ENCODE results near the gene IL13RA2. TPM values are rescaled to one million over a fixed set of nuclear protein-coding genes. Genes with fewer than 3 reads are reported as not detected.
A peak's percentile ranks its signal among the peaks of the same experiment; 100 is the strongest.

The IL13RA2 gene
- total RNA-seq, 2 donors from 2014 or later: 0.78 TPM; not detected in 1

DNA sequence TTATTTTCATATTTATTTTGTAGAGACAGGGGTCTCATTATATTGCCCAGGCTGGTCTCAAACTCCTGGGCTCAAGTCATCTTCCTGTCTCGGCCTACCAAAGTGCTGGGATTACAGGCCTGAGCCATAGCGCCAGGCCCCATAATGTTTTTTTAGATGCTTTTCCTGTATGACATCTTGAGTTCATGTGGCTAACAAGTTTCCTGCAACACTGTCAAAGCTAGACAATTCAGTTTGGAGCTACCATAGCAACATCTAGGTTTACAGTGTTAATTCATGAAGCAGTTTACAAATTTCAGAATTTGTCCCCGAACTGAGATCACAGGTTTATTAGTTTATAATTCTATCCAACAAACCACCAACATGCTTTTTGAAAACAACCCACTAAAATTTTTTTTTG, 6.4 kb upstream of the IL13RA2 start:
- TF ChIP-seq, protein P1, sequence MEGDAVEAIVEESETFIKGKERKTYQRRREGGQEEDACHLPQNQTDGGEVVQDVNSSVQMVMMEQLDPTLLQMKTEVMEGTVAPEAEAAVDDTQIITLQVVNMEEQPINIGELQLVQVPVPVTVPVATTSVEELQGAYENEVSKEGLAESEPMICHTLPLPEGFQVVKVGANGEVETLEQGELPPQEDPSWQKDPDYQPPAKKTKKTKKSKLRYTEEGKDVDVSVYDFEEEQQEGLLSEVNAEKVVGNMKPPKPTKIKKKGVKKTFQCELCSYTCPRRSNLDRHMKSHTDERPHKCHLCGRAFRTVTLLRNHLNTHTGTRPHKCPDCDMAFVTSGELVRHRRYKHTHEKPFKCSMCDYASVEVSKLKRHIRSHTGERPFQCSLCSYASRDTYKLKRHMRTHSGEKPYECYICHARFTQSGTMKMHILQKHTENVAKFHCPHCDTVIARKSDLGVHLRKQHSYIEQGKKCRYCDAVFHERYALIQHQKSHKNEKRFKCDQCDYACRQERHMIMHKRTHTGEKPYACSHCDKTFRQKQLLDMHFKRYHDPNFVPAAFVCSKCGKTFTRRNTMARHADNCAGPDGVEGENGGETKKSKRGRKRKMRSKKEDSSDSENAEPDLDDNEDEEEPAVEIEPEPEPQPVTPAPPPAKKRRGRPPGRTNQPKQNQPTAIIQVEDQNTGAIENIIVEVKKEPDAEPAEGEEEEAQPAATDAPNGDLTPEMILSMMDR (IDR thresholded peaks at IDR 0.05): no peak
- TF ChIP-seq POLR2A (IDR thresholded peaks at IDR 0.05): no peak
- no peaks in the 10 kb centered on the region for H3K4me1 ChIP-seq
- ATAC-seq: no peak
- DNase-seq: no peak
- 80 to 92% methylated on average over 3 of the region's 3 CpGs for WGBS, 2 donors
- intact Hi-C loops (cut with DNase I): no loop called here
- no peaks in the 10 kb centered on the region for H3K27me3 ChIP-seq
- no peak overlapping the region for H3K4me3 ChIP-seq
- H3K36me3 ChIP-seq (replicated peaks in 1 of 2; ENCODE audit: insufficient read depth in 1 of 2, low read depth in 2 of 2): no peaks in the 10 kb centered on the region
- H3K9me3 ChIP-seq: no peaks in the 10 kb centered on the region
- no peak overlapping the region for H3K27ac ChIP-seq

GRCh38 chrX:115023139-115023538, 5.7 kb upstream of the IL13RA2 start:
- Histone ChIP-seq H3K4me1 (no peaks in the 10 kb centered on the region), H3K36me3 (replicated peaks in 1 of 2; ENCODE audit: insufficient read depth in 1 of 2, low read depth in 2 of 2) (no peaks in the 10 kb centered on the region), H3K4me3 (no peak overlapping the region), H3K27me3 (no peaks in the 10 kb centered on the region), H3K9me3 (no peaks in the 10 kb centered on the region), H3K27ac (no peak overlapping the region)
- ATAC-seq (no peak), DNase-seq (no peak)
- TF ChIP-seq, protein P1 (IDR thresholded peaks at IDR 0.05): no peak
- TF ChIP-seq POLR2A (IDR thresholded peaks at IDR 0.05): no peak
- 12 to 21% methylated on average over 2 of the region's 2 CpGs for WGBS, 2 donors
- intact Hi-C loops (cut with DNase I): no loop called here

DNA sequence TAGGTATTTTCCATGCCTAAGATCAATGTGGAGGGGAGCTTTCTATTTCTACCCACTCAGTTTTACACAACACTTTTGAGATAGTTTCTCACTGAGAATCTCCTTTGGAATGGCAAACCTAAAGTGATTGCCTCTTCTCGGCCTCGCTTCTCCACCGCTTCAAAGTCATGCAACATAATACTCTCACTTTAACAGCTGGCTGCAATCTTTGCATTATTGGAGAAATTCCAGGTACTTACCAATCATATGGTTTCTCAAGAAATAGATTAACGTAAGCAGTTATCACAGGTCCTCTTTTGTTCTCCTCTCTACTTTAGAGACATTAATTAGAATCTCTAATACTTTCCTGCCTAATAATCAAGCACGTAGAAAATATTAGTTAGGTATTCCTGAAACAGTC, 3.7 kb upstream of the IL13RA2 start:
- no peaks in the 10 kb centered on the region for H3K36me3 ChIP-seq (replicated peaks in 1 of 2; ENCODE audit: insufficient read depth in 1 of 2, low read depth in 2 of 2)
- ATAC-seq: no peak
- no peaks in the 10 kb centered on the region for H3K9me3 ChIP-seq
- 66 to 76% methylated on average over 5 of the region's 5 CpGs for WGBS, 2 donors
- no peak overlapping the region for H3K4me3 ChIP-seq
- intact Hi-C loops (cut with DNase I): no loop called here
- no peaks in the 10 kb centered on the region for H3K27me3 ChIP-seq
- TF ChIP-seq POLR2A (IDR thresholded peaks at IDR 0.05): no peak
- TF ChIP-seq, protein P1 (IDR thresholded peaks at IDR 0.05): no peak
- no peak for DNase-seq
- no peaks in the 10 kb centered on the region for H3K4me1 ChIP-seq
- H3K27ac ChIP-seq: no peak overlapping the region

- no peaks in the 10 kb centered on the region for H3K9me3 ChIP-seq
- H3K4me1 ChIP-seq: no peaks in the 10 kb centered on the region
- no peak overlapping the region for H3K27ac ChIP-seq
- intact Hi-C loops (cut with DNase I): no loop called here
- H3K4me3 ChIP-seq: no peak overlapping the region
- ATAC-seq (no peak), DNase-seq (no peak)
- no peaks in the 10 kb centered on the region for H3K36me3 ChIP-seq (replicated peaks in 1 of 2; ENCODE audit: insufficient read depth in 1 of 2, low read depth in 2 of 2)
- WGBS, 2 donors: 60 to 66% methylated on average over 2 of the region's 2 CpGs
- no peak for TF ChIP-seq POLR2A (IDR thresholded peaks at IDR 0.05)
- TF ChIP-seq, protein P1 (IDR thresholded peaks at IDR 0.05): no peak
- H3K27me3 ChIP-seq: no peaks in the 10 kb centered on the region
Observed at GRCh38 chrX:115018944-115019343, 1.5 kb upstream of the IL13RA2 start.

GRCh38 chrX:115018040-115018647, 728 bp upstream of the IL13RA2 start:
- intact Hi-C loops (cut with DNase I): no loop called here
- ATAC-seq: no peak
- TF ChIP-seq POLR2A (IDR thresholded peaks at IDR 0.05): no peak
- TF ChIP-seq, protein P1 (IDR thresholded peaks at IDR 0.05): peak in 1 of 7 experiments; percentile 12

More at GRCh38 chrX:115018040-115018647, 728 bp upstream of the IL13RA2 start:
- Histone ChIP-seq H3K27me3 (no peaks in the 10 kb centered on the region), H3K36me3 (replicated peaks in 1 of 2; ENCODE audit: insufficient read depth in 1 of 2, low read depth in 2 of 2) (no peaks in the 10 kb centered on the region), H3K4me3 (no peak overlapping the region), H3K4me1 (no peaks in the 10 kb centered on the region), H3K9me3 (no peaks in the 10 kb centered on the region), H3K27ac (no peak overlapping the region)
- no peak for DNase-seq
- WGBS, 2 donors: 41 to 47% methylated on average over 6 of the region's 6 CpGs

Data from body of pancreas (tissue), 4 donors.